HG02852 (cell line): Measurements from ENCODE around the gene N4BP2L2.
A peak's percentile ranks its signal among the peaks of the same experiment; 100 is the strongest.

ENCODE experiments used
- ATAC-seq: cut with Tn5 transposase; IDR thresholded peaks from one replicate; pipeline ENCODE4 v1.9.1; 2021; ENCODE audit warnings: mild to moderate bottlenecking, moderate library complexity; ENCODE audit not compliant: unreplicated experiment

N4BP2L2 gene

DNA sequence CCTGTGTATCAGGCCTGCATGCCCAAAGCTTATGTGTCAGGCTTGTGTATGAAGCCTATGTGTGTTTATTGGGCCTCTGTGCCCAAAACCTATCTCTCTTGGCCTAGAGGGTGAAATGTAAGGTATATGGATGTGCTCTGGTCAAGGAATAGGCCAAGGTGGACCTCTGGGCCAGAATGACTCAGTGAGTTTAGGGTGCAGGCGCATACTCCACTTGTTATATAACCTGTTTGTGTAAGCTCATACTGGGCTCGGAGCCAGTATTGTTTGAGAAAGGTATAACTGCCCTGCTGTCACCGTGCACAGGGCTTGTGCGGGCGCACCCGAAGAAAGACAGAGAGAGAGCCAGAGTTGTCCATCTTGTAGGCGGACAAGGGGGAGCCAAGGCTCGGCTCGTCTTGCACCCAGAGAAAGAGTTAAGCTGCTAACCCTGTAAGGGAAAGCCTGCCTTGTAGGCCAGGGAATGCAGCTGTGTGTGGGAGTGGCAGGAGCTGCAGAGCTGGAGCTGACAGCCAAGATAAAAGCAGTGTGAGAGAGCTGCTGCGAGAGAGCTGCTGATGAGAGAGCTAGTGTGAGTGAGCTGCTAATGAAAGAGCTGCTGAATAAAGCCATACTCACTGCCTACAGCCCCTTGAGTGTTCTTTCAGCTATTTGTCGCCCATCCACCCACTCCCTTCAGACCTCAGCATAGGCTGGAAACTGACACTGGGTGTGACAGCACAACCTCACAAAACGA is 67.2 kb downstream of the N4BP2L2 start:
- no peak for ATAC-seq

DNA sequence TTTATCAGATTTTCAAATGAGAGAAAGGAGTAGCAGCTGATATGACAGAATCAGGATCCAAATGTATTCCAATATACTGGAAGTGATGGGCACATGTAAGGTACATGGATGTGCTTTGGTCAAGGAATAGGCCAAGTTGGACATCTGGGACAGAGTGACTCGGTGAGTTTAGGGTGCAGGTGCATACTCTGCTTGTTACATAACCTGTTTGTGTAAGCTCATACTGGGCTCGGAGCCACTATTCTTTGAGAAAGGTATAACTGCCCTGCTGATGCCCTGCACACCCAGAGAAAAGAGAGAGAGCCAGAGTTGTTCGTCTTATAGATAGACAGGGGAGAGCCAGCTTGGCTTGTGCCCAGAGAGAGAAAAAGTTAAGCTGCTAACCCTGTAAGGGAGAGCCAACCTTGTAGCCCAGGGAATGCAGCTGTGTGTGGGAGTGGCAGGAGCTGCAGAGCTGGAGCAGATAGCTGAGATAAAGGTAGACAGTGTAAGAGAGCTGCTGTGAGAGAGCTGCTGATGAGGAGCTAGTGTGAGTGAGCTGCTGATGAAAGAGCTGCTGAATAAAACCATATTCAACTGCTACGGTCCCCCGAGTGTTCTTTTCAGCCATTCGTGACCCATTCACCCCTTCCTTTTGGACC is 70.0 kb downstream of the N4BP2L2 start:
- no peak for ATAC-seq

DNA sequence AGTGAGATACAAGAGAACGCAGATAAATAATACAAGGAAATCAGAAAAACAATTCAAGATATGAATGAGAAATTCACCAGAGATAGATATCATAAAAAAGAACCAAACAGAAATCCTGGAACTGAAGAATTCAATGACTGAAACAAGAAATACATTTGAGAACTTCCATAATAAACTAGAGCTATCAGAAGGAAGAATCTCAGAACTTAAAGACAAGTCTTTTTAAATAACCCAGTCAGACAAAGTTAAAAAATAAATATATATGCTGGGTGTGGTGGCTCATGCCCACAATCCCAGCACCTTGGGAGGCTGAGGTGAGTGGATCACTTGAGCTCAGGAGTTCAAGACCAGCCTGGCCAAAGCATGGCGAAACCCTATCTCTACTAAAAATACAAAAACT is 82.0 kb downstream of the N4BP2L2 start:
- no peak for ATAC-seq

DNA sequence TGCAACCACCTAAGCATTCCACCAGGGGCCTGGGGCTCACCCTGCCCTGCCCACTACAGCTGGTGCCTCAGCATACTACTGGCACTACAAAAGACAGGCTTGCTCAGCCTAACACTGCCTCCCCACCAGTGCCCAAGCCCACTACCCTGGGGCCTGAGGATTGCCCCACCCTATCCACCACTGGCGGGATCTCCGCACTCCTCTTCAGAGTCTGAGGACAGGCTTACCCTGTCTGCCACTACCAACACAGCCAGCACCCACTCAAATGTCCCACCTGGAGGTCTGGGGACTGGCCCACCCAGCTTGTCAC is 83.0 kb downstream of the N4BP2L2 start:
- ATAC-seq = no peak

DNA sequence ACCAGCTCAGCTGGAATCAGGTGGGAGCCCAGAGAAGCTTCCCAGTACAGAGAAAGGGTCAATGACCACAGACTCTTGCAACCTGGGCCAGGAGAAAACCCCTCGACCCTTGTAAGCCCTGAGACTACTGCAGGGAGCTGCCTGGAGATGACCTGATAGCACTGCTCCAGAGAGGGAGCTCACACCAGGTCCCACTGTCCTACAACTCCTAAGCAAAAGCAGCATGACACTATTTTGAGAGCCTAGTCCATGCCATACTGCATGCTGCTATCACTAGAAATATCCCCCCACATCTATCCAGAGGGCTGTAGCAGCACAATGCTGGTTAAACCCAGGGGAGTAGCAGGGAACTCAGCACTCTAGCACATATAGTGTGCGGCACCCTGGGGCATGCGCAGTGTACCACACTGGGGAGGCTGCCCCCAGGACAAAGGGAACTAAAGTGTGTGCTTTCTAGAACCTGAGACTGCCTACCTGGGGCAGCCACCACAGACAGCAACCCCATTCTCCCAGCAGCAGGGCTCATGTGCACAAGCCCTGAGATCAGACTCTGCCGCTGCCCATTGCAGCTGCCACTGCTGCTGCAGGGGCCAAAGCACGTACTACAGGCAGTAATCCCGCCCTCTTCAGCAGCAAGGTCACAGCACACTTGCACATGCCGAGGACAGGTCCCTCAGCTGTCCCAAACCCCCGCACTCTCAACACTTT is 83.6 kb downstream of the N4BP2L2 start:
- ATAC-seq = no peak

DNA sequence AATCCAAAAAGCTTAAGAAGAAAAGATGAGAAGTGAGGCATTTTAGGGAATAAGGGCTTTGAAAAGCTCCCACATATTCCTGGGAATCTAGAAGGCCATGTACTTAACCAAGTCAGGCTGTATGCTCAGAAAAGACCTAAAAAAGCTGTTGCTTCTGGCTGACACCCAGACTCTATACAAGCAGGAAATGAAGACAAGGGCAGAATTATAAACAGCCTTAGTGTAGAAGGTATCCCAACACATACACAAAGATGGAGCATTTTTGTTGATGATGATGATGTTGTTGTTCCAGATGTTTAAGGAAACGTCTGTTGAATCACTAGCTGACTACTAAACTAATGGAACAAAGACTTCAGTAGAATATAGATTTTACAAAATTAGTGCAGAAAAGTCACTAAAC is 84.6 kb downstream of the N4BP2L2 start:
- no peak for ATAC-seq

DNA sequence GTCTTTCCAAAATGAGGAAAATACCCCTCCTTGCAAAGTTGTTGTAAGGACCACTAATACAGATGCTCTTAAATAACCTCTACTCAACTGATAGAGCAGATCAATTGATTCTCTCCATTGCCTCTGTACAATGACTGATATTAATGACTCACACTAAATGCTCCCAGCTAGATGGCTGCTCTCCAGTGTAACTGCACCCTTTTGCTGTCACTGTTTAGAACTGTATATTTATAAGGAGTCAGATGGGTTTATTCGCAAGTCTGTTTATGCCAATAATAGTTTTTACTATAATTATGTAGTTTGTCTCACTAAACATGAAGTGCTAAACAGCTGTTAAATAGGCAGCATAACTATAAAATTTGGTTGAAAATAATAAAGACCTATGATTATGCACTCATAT is 89.6 kb downstream of the N4BP2L2 start:
- ATAC-seq = no peak

DNA sequence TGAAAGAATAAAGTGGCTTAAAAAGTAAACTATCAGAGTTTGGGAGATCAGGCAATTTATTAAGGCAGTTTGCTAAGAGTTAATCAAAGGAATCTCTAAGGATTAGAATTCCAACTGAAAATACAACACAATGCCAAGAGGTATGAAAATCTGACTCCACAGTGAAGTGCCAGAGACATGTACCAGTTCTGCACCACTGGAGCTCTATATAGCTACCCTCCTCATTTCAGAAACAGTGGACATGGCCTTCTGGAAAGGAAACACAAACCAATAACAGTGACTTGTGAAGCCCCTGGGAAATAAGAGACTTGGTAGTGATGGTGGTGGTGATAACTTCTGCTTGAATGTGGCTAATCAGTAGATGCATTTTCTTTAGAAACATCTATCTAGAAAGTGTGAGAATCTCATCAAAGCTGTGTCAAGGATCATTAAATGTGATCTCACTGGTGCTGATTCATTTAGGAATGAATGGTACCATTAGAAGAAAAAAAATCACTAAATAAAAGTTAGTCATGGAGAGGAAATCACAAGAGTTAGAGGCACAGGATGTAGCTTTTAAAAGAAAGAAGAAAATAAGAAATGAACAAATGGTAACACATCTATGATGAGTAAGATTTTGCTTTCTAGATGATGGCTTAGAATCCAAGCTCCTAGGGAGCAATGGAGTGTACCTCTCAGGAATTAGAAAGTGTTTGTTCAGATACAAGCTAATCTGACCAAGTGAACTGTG is 90.5 kb downstream of the N4BP2L2 start:
- no peak for ATAC-seq

DNA sequence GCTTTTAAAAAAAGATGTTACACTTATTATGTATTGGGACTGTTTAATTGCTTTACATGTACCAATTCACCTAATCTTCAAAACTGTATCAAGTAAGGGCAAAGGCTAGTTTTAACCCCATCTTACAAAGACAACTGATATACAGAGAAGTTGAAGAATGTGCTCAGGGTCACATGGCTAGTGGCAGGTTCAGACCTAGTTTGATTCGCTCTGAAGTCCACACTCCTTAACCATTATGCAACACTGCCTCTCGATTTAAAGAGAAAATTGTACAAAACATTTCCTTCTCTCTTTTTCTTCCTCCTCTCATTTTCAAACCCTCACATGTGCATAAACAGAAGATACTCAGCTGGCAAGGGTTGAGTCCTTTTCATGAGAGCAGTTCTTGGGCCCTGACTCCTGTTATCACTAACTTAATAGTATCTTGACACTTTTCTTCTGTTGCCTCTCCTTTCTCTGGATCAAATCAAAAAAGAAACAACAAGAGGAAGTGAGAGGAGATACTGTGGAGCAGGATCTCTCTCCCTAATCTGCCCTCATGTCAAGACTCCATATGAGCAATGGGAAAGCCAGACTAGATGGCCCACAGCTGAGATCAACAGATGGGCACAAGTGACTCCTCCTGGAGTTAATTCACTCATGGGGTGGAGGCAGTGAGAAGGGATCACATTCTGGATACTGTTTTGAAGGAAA is 91.7 kb downstream of the N4BP2L2 start:
- no peak for ATAC-seq

DNA sequence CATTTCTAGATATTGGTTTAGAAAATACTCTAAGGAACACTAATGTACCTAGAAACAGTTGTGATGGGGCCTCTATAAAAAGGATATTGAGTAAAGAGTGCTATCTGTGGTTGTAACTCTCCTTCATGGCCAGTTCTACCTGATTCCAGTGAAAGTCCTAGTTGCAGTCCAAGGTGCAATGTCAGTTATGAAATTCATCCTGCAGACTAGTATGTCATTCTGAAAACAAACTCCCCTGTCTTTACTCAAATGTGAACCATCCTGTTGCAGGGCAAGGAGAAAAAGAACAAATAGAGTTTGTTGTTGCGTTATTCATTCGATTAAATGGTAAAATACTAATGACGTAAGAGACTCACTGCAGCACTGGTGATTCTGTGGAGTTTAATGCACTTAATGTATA is 92.4 kb downstream of the N4BP2L2 start:
- no peak for ATAC-seq

DNA sequence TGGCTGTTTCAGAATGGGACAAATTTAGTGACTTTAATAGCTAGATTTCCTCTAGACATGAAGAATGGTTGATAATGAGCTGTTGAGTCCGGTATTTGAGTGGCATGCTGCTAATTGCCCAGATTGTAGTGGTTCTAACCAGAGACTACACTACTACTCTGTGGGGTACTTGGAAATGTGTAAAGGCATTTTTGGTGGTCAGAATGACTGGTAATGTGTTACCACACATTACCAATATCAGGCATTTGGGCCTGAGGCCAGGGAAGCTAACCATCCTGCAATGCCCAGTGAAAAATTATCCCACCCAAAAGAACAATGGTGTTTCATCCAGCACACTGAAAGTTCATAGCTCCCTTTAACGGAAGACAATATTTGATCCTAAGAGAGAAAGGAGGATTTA is 93.1 kb downstream of the N4BP2L2 start:
- no peak for ATAC-seq

DNA sequence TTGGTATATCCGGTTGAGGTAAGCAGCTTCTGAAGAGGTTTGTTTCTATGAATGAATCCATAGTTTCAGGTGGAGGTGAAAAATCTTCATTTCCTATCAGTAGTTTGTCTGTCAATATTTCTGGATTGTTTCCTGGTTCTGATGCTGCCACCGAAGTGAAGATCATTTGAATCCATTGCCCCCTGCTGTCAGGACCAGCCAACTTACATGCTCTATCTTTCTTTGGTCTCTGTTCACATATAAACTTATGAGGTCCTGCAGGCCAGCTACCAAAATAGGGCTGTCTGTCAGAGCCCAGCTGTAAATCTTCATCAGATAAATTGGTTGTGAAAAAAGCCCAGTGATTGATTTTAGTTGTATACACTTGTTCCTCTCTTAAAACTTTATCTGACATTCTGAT is 95.5 kb downstream of the N4BP2L2 start:
- ATAC-seq = no peak

DNA sequence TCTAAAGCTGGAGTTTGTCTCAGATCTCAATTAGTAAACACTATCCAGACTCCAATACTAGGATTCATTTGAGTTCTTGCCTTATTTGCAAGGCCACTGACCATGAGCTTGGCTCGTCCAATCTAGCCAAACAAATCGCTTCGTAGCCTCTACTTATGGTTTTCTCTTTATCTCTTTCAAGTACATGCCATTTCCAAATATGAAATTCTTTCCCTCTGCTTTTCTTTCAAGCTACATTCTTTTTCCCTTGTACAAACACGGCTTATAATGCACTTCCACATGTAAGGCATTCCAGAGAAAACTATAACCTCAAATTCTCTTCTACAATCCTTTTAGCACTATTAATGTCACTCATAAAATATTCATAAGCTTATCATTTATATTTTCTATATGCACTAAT is 99.7 kb downstream of the N4BP2L2 start:
- ATAC-seq = no peak

DNA sequence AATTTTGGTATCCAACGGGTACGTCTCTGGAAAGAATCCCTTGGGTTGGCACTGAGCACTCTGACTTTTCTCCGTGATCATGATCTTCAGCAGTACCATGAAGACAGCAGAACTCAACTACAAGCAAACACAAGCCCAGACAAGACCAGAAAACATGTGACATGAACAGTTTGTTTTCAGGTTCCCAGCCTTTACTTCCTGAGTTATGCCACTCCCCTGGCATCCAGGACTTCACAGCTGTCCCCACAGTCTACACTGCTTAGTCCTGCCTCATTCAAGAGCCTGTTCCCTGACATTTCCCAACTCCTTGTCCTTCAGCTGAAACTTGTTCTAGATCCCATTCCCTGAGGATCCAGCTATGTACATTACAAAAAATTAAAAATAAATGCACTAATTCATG is 105.7 kb downstream of the N4BP2L2 start:
- no peak for ATAC-seq

DNA sequence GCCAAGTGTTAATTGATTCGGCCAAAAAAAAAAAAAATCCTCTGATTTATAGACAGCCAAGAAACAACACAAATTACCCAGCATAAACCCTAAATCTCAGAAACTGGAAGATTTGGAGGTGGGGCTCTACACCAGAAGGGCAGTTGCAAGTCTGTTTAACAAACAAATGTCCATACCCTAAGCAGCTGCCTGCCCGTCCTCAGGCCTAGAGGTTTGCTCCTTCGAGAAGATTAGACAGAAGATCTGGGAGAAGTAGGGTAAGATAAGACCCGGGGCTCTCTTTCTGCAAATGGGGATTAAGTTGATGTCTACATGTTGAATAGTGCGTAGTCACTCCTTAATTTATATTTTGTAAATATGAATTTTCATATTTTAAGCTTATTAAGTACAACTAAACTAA is 107.2 kb downstream of the N4BP2L2 start:
- no peak for ATAC-seq

DNA sequence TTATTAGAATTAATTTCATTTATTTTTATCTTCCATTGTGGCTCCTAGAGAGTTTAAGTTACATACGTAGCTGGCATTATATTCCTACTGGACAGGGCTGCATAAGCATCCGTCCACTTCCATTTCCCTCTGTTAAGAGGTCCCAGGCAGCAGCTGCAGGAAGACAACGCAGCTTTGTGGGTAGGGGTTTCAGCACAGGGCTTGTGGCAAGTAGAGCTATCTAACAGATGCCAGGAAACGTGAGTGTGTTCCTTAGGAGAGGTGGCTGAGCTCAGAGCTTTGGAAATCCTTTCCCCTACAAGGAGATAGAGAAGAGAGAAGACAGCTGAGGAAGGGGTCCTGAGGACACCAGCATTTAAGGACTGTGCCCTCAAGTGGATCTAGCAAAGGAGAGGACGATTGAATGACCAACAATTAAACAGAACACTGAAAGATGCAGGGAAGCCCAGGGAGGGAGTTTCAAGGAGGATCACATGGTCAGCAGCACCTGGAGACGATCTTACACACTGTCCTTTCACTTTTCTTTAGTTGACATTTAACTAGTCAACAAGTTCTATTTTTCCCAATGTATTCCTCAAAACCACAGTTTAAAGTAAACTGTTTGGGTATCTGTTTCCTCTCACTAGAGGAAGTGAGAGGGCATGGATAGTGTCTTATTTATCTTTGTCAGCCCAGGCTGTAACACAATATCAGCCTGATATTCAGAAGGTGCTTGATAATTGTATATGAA is 108.4 kb downstream of the N4BP2L2 start:
- ATAC-seq = no peak

DNA sequence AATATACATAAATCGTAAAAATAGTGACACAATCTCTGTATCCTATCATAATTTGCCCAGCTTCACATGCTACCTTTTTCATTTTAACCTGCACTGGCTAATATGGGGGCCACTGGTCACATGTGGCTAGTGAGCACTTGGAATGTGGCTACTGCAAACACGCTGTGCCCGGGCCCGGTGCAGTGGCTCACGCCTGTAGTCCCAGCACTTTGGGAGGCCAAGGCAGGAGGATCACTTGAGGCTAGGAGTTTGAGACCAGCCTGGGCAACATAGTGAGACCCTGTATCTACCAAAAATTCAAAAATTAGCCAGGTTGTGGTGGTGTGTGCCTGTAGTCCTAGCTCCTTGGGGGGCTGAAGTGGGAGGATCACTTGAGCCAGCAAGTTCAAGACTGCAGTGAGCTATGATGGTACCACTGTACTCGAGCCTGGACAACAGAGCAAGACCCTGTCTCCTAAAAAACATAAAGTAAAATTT is 109.1 kb downstream of the N4BP2L2 start:
- ATAC-seq = no peak

DNA sequence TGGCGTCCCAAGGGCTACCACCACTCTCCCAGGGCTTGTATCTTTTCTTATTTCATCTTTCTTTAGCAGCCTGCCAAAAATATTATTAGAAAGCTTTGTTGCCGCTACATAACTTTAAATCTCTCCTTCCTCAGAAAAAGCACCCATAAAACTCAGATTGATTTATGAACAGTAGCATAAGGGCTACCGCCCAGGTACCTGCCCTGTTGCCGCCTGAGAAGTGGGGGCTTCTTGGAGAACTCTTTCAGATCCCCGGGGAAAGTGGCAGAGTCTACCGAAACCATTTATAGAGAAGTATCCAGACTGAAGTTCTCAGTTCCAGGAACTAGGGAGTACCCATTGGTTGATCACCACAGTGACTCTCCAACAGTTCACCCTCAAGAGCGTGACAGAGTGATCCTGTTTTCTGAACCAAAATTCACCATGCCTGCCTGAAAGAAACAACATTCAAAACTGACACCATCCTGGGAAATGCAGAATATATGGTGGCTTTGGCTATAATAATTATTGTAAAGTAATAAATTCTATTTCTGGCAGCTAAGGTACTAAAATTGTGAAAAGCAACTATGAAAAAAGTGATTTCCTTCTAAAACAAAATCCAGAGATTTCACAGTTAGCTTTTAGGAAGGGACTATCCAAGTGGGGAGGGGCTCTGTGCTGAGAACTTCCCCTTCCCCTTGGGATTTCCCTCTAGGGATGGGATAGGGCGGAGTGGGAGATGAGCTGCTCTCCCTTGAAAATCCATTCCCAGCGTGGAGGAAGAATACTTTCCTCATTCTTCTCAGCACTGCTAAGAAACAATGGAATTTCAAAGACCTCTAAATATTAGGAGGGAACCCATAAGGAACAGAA is 109.8 kb downstream of the N4BP2L2 start:
- no peak for ATAC-seq

DNA sequence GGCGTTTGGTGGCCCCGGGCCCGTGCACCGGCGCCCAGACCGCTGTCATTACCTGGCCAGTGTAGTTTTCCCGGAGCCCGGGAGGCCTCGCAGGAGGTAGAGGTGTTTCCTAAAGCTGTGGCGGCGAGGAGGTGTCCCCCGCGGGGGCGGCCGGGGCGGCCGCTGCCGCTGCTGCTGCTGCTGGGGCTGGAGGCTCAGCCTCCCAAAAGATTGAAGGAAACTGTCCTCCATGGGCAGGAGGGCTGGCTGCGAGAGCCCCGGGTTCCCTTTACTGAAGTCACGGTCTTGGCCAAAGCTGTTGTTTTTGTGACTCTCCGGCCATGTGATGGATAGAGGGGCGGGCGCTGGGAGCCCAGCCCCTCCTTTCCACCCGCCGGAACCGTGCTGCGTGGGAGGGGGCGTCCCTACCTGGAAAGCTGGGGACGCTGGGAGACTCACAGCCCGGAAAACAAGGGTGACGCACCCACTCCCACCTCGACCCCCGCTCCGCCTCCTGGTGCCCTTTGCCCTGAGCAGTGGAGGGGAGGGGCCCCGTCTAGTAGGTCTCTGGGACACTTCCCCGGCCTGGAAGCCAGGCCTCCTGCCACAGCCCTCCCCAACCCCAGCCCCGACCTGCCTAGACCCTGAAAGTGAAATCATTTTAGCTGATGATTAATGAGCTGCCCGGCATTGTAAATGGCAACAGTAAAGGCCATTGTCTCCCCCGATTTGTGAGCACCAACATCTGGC is 110.6 kb downstream of the N4BP2L2 start, which contains the start of gene N4BP2L1:
N4BP2L1 (minus strand) TSS at position 279 of the 729 bp plus-strand sequence; CDS start at position 231, 48 bp downstream.
- peak; percentile 69 for ATAC-seq
